Activated naive CD4-positive, alpha-beta T cell treated with anti-CD3 and anti-CD28 coated beads, Interleukin-2, amount 50 U/mL, for 16 hours (primary cell): ENCODE data around the gene GAREM1.

Experiments used
- DNase-seq: peaks from one replicate; pipeline ENCODE4 v3.0.0-alpha.2; 2020

Gene GAREM1

DNA sequence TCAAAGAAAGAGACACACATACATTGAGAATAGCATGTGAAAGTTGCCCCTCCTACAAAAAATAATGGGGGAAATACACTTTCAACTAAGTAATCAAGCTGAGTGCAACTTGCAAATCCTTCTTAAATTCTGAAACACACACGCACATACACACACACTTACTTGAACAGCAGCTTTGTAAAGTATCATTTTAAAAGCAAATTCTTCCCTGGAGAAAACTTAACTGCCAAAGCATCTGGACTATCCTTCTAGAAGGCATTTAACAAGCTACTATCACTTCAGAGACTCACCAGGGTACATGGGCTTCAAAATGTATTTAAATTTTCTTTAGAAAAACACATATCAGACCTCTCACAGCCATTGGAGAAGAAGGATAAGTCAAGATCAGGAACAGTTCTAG, 15.3 kb downstream of the GAREM1 start:
- no peak for DNase-seq

GRCh38 chr18:32454593-32454992, 16.1 kb downstream of the GAREM1 start:
- no peak for DNase-seq

DNA sequence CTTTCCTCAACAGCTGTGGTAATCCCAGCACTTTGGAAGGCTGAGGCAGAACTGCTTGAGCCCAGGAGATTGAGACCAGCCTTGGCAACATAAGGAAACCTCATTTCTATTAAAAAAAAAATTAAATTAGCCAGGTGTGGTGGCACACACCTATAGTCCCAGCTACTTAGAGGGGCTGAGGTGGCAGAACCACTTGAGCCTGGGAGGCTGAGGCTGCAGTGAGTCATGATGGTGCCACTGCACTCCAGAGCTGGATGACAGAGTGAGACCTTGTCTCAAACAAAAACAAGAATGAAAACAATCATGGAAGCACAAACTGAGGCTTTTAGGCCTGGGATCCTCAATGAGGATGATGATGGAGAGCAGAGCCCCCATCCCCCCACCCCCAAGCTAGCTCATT, 19.8 kb downstream of the GAREM1 start:
- no peak for DNase-seq

GRCh38 chr18:32450026-32450691, 20.5 kb downstream of the GAREM1 start:
- DNase-seq, result no peak

GRCh38 chr18:32446780-32447179, 23.9 kb downstream of the GAREM1 start:
- DNase-seq, result no peak

DNA sequence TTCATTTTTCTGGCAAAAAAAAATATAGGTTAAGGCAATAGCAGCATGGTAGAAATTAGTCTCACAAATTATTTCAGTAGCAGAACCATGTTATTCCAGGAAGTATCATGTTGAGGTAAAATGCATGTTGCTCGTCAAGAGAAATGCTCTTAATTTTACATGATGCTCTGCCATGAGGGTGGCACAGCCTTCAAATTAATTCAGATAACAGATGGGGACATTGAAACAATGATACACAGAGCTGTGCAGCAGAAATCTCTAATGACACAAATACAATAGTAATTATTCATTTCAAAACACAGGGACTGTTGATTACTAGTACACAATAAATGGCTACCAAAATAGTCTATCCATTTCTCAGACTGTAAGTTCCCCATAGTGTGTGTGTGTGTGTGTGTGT, 24.8 kb downstream of the GAREM1 start:
- no peak for DNase-seq

DNA sequence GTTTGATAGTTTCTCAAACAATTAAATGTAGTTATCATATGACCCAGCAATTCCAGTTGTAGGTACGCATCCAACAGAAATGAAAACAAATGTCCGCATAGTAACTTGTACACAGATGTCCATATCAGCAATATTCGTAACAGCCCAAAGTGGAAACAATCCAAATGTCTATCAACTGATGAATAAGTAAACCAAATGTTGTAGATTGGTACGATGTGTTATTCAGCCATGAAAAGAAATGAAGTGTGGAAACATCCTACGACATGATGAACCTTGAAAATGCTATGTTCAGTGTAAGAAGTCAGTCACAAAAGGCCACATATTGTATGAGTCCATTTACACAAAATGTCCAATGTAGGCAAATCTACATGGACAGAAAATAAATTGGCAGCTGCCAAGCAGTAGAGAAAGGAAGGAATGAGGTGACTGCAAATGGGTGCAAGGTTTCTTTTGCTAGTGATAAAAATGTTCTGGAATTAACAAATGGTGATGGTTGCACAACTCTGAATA, 26.9 kb downstream of the GAREM1 start:
- no peak for DNase-seq

DNA sequence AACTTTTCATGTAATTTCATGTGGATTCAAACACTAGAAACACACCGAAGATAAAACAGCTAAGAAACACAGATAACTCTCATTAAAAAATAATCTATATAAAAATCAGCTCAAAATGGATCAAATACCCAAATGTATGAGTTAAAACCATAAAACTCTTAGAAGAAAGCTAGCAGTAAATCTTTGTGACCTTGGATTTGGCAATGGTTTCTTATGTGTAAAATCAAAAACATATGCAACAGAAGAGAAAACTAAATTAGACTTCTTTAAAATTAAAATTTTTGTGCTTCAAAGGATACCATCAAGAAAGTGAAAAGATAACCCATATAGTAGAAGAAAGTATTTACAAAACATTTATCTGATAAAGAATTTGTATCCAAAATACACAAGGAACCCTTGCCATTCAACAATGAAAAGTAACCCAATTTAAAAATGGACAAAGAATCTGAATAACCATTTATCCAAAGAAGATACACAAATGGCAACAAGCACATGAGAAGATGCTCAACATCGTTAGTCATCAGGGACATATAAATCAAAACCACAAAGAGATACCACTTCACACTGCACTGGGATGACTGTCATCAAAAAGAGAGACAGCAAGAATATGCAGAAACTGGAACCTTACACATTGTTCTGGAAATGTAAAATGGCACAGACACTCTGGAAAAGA, 27.5 kb downstream of the GAREM1 start:
- DNase-seq, result no peak

DNA sequence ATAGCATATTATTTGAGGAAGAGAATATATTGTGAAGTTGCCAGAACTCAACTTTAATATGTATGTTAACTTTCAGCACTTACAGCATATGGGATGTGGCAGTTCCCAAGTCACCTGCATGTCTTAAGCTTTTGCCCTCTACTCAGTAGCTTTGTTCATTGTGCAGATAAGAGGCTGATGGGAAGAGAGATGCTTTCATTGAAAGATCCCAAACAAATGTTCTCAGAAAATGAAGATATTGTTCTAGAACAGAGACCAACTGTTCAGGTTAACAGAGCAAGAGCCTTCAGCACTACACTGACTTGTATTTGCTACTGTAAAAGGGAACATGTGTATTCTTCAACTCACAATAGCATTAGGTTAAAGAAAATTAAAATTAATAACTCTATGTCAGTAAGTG, 28.1 kb downstream of the GAREM1 start:
- no peak for DNase-seq

DNA sequence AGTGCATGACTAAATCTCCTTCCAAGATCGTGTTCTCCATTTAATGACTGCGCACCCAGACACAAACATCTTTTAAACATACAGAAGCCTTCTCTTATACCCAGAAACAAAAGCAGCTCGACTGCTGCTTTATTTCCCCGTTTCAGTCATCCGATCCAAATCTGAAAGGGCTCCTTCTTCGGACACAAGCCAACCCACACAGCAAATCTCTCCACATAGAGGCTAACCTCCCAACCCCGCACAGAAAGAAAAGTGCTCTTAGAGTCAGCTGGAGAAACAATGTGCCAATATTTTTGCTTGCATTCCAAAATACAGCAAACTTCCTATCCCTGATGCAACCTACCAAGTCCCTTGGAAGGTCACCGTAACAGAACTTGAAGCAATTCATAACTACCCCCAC, 29.1 kb downstream of the GAREM1 start:
- no peak for DNase-seq

GRCh38 chr18:32440518-32440917, 30.2 kb downstream of the GAREM1 start:
- DNase-seq, result no peak

- no peak for DNase-seq
Measured at GRCh38 chr18:32439802-32440201, 30.9 kb downstream of the GAREM1 start.

GRCh38 chr18:32439241-32439640, 31.4 kb downstream of the GAREM1 start:
- DNase-seq, result no peak

GRCh38 chr18:32438173-32438572, 32.5 kb downstream of the GAREM1 start:
- DNase-seq, result no peak

- no peak for DNase-seq
Measured at GRCh38 chr18:32437100-32437834, 33.4 kb downstream of the GAREM1 start.

GRCh38 chr18:32435631-32436500, 34.8 kb downstream of the GAREM1 start:
- no peak for DNase-seq

DNA sequence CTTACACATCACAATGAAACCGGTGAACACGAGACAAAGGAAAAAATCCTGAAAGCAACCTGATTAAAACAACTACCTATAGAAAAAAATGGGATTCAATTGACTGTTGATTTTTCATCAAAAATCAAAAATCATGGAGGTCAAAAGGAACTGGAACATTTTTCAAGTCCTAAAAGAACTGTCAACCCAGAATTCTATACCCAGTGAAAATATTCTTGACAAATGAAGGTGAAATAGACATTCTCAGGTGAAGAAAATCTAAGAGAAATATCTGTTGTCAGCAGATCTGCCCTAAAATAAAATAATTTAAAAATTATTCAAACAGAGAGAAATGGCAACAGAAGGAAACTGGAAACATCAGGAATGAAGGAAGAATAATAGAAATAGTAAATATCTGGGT, 38.9 kb downstream of the GAREM1 start:
- DNase-seq, result no peak

DNA sequence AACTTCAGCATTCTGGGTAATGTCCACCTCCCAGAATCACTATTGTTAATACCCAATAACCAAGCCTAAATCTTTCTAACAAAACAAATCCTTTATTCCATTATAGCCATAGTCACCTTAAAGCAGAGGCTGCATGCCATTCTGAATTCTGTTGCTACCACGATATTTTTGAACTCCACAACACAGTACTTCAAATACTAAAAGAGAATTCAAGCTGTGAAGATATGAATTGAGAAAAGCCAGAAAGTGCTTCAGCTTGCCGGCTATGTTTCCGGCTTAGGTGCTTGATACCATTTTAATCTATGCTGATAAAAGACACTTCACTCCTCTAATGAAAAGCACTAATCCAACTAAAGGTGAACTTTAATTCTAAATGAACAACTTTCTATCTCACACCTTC, 41.3 kb downstream of the GAREM1 start:
- DNase-seq, result no peak

GRCh38 chr18:32427084-32427900, 43.4 kb downstream of the GAREM1 start:
- no peak for DNase-seq

- DNase-seq, result no peak
Measured at GRCh38 chr18:32425466-32425865, 45.2 kb downstream of the GAREM1 start.

DNA sequence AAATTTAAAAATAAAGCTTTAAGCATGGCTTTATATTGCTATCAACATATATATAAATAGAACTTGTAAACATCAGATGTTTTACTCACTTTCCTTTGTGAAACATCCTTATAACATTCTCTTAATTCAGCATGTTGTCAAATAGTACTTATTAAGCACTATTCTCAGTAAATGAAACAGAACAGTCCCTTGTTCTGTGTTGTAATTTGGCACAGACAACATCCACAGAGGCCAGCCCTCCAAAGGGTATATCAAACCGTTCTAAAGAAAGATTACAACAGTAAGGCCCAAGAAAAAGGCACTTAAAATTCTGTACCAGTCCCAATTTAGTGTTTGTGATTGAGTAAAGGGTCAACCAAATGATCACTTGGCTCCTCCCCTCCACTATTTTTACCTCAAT, 46.0 kb downstream of the GAREM1 start:
- no peak for DNase-seq
